Lung (tissue), 12 donors: ENCODE measurements around the gene PPIP5K1. TPM values are rescaled to one million over a fixed set of nuclear protein-coding genes. Genes with fewer than 3 reads are reported as not detected.
"Not testable (repeated sequence)": the region's sequence is repeated elsewhere in the genome, so short reads cannot be mapped to it uniquely, and the experiment has no call there.

Source experiments
- ATAC-seq: fragments of 200-7000 bp; cut with Tn5 transposase; one replicate; pipeline ENCODE4 v1.9.1; 2020; ENCODE audit warnings: moderate number of reproducible peaks; ENCODE audit not compliant: insufficient read depth, low FRiP score
- DNase-seq, 3 donors: peaks; one replicate each; pipeline ENCODE4 v3.0.0-alpha.2; 2013 to 2017
- H3K27ac ChIP-seq, 2 donors: one replicate each; pipeline ENCODE4 v1.5.1; 2013; ENCODE audit warnings: mild to moderate bottlenecking in 2 of 2, moderate library complexity in 2 of 2, control low read depth in 1 of 2, inconsistent platforms in 1 of 2, low read depth in 1 of 2, low read length in 1 of 2
- H3K27me3 ChIP-seq, 3 donors: one replicate each; pipeline ENCODE4 v1.5.1; 2013; ENCODE audit warnings: low read length in 2 of 3; ENCODE audit not compliant: control insufficient read depth in 3 of 3, insufficient read depth in 3 of 3
- H3K36me3 ChIP-seq, 4 donors: one replicate each; pipeline ENCODE4 v1.5.1; 2013; ENCODE audit warnings: low read length in 4 of 4, mild to moderate bottlenecking in 1 of 4, moderate library complexity in 1 of 4; ENCODE audit not compliant: control insufficient read depth in 4 of 4, insufficient read depth in 4 of 4
- H3K4me1 ChIP-seq, 5 donors: one replicate each; pipeline ENCODE4 v1.5.1; 2013; ENCODE audit warnings: low read length in 5 of 5, mild to moderate bottlenecking in 2 of 5, moderate library complexity in 1 of 5; ENCODE audit not compliant: control insufficient read depth in 5 of 5, insufficient read depth in 5 of 5
- H3K4me3 ChIP-seq: one replicate; pipeline ENCODE4 v1.5.1; 2013; ENCODE audit warnings: mild to moderate bottlenecking, control low read depth, moderate library complexity
- H3K9ac ChIP-seq, 2 donors: one replicate each; pipeline ENCODE4 v1.5.1; 2013; ENCODE audit warnings: low read length in 2 of 2, control low read depth in 1 of 2; ENCODE audit not compliant: insufficient read depth in 1 of 2
- H3K9me3 ChIP-seq, 4 donors: one replicate each; pipeline ENCODE4 v1.5.1; 2013; ENCODE audit warnings: low read length in 3 of 4, mild to moderate bottlenecking in 1 of 4, moderate library complexity in 1 of 4; ENCODE audit not compliant: control insufficient read depth in 4 of 4, insufficient read depth in 3 of 4
- CTCF ChIP-seq: IDR thresholded peaks from 2 replicates; pipeline ENCODE4 v1.5.1; 2012; ENCODE audit warnings: mild to moderate bottlenecking; ENCODE audit errors: control extremely low read depth, extremely low read depth
- WGBS, 2 donors: extraction: QIAGEN DNeasy Blood & Tissue Kit; methylation state at CpG; one replicate each; pipeline ENCODE4 v1.1.7; 2013; 5-methylcytosine and 5-hydroxymethylcytosine counted together
- polyA plus RNA-seq, 2 donors: library from polyadenylated mRNA; stranded (reverse); fragments of 200-250 nt; gene quantifications; one replicate each; pipeline ENCODE4 v1.2.1, GENCODE V29; 2013
- total RNA-seq, 2 donors: library from RNA; depleted of rRNA in 1 of 2; stranded (reverse); fragments of >200 nt in 1 of 2; gene quantifications; one replicate each; pipeline ENCODE4 v1.2.1, GENCODE V29; 2014 to 2021
- donor health status: control.
- donor health status: control.
- donor health status: Bipolar disorder and iron deficiency.
- donor health status: healthy.
- donor health status: DM: yes; HTN: yes; CAD: no.

PPIP5K1 gene
- total and polyA plus RNA-seq, 4 donors, result 8.0 to 40.2 (median 16.4) TPM

GRCh38 chr15:43562753-43563152 is 27.3 kb downstream of the PPIP5K1 start:
- H3K36me3 ChIP-seq, ATAC-seq, H3K27ac ChIP-seq, H3K27me3 ChIP-seq, H3K4me1 ChIP-seq, H3K9ac ChIP-seq, DNase-seq, H3K4me3 ChIP-seq, H3K9me3 ChIP-seq: not testable (repeated sequence)
- WGBS, 2 donors, result 94 to 95% methylated on average over 2 of the region's 3 CpGs

GRCh38 chr15:43552986-43553385 is 37.0 kb downstream of the PPIP5K1 start:
- H3K27me3 ChIP-seq, result no peaks in the 10 kb centered on the region
- no peak overlapping the region for H3K9ac ChIP-seq
- no peak for TF ChIP-seq CTCF
- H3K4me3 ChIP-seq, result no peak overlapping the region
- peaks cover 0 to 3% (median 0%) of the 10 kb centered on the region in 4 donors for H3K36me3 ChIP-seq
- H3K27ac ChIP-seq, result no peak overlapping the region
- H3K4me1 ChIP-seq, result no peaks in the 10 kb centered on the region
- no peak for DNase-seq
- 80 to 87% methylated on average over 2 of the region's 2 CpGs for WGBS, 2 donors
- no peaks in the 10 kb centered on the region for H3K9me3 ChIP-seq
- no peak for ATAC-seq

GRCh38 chr15:43552256-43552655 is 37.8 kb downstream of the PPIP5K1 start:
- no peaks in the 10 kb centered on the region for H3K27me3 ChIP-seq
- TF ChIP-seq CTCF, result no peak
- 97% methylated on average over 4 of the region's 4 CpGs for WGBS, 2 donors
- peaks cover 0 to 3% (median 0%) of the 10 kb centered on the region in 4 donors for H3K36me3 ChIP-seq
- H3K4me1 ChIP-seq, result no peaks in the 10 kb centered on the region
- DNase-seq (no peak), ATAC-seq (no peak)
- H3K9ac ChIP-seq, result no peak overlapping the region
- no peak overlapping the region for H3K4me3 ChIP-seq
- H3K9me3 ChIP-seq, result no peaks in the 10 kb centered on the region
- H3K27ac ChIP-seq, result no peak overlapping the region

GRCh38 chr15:43550527-43551363 is 39.3 kb downstream of the PPIP5K1 start:
- no peak for TF ChIP-seq CTCF
- H3K4me3 ChIP-seq, result no peak overlapping the region
- H3K27ac ChIP-seq, result peak overlapping the region in 1 of 2 donors; percentile 21
- H3K4me1 ChIP-seq, result no peaks in the 10 kb centered on the region
- no peak overlapping the region for H3K9ac ChIP-seq
- no peaks in the 10 kb centered on the region for H3K27me3 ChIP-seq
- no peaks in the 10 kb centered on the region for H3K9me3 ChIP-seq
- H3K36me3 ChIP-seq, result peaks cover 0 to 2% (median 0%) of the 10 kb centered on the region in 4 donors
- 84 to 86% methylated on average over 10 of the region's 10 CpGs for WGBS, 2 donors
- ATAC-seq, result no peak
- DNase-seq, result no peak
